Fibroblast of the aortic adventitia (primary cell): Measurements from ENCODE around the gene CELA1. TPM values are rescaled to one million over a fixed set of nuclear protein-coding genes. Genes with fewer than 3 reads are reported as not detected.

Experiments used
- DNase-seq: peaks from one replicate; pipeline ENCODE4 v3.0.0-alpha.2; 2010; ENCODE audit warnings: low read depth
- H3K4me3 ChIP-seq: 2 replicates; pipeline ENCODE4 v1.5.1; 2011; ENCODE audit warnings: low read depth, mild to moderate bottlenecking, control low read depth, low read length, moderate library complexity
- total RNA-seq: library from RNA; depleted of rRNA; stranded (reverse); fragments of >200 nt; gene quantifications from 2 replicates; pipeline ENCODE4 v1.2.3, GENCODE V29; 2012; ENCODE audit warnings: low replicate concordance
- TF ChIP-seq, protein P1 (sequence below): IDR thresholded peaks from 2 replicates; pipeline ENCODE4 v1.5.1; 2011; ENCODE audit warnings: mild to moderate bottlenecking, low read length, control low read depth, inconsistent platforms; ENCODE audit not compliant: insufficient read depth

The CELA1 gene
- total RNA-seq, 1 donor: not detected

DNA sequence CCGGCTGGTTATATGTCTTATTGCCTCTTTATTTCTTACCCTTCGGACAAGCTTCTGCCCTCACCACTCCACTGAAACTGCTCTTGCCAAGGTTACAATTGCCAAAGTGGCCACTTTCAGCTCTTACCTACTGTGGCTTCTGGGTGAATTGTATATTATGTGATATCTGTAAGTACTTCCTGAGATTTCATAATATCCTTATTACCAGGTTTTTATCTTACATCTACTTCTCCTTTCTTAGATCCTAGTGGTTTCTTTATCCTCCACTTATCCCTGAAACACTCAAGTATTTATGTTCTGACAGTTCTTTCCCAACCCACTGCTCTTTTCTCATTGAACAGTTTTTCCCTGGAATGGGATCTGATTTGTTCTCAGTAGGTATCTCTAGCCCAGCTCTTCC is 10.5 kb downstream of the CELA1 start:
- DNase-seq: peak; percentile 23
- TF ChIP-seq, protein P1, sequence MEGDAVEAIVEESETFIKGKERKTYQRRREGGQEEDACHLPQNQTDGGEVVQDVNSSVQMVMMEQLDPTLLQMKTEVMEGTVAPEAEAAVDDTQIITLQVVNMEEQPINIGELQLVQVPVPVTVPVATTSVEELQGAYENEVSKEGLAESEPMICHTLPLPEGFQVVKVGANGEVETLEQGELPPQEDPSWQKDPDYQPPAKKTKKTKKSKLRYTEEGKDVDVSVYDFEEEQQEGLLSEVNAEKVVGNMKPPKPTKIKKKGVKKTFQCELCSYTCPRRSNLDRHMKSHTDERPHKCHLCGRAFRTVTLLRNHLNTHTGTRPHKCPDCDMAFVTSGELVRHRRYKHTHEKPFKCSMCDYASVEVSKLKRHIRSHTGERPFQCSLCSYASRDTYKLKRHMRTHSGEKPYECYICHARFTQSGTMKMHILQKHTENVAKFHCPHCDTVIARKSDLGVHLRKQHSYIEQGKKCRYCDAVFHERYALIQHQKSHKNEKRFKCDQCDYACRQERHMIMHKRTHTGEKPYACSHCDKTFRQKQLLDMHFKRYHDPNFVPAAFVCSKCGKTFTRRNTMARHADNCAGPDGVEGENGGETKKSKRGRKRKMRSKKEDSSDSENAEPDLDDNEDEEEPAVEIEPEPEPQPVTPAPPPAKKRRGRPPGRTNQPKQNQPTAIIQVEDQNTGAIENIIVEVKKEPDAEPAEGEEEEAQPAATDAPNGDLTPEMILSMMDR: no peak
- no peak overlapping the region for H3K4me3 ChIP-seq

DNA sequence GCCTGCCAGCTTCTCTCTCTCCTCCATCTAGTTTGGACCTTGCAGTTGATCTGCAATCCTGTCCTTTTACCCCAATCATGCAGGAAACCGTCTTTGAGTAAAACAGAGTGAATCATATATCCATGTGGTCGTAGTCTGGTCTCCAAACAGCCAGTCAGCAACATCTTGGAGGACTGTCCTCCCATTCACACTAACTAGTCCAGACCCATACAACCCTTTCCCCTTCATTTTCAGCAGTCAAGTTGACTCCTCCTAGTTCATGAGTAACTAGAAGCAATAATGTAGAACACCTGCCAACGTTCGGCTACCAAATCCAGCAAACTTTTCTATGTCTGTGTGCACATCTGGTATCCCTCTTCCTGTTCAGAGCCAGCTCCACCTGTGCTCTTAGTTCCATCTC is 11.7 kb downstream of the CELA1 start:
- TF ChIP-seq, protein P1: no peak
- DNase-seq: no peak
- no peak overlapping the region for H3K4me3 ChIP-seq

DNA sequence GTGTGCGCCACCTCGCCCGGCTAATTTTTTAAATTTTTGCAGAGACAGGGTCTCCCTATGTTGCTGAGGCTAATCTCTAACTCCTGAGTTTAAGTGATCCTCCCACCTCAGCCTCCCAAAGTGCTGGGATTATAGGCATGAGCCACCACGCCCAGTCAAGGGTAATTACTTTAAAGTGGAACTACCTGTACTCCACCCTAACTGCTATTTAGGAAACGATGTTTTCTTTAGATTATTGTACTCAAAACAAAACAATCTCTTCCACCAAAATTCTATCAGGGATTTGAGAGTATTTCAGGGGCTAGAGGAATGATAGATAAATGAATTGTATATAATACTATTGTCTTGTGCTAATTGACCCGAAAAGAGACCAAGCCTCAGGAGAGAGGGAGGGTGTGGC is 12.9 kb downstream of the CELA1 start:
- no peak overlapping the region for H3K4me3 ChIP-seq
- TF ChIP-seq, protein P1: no peak
- no peak for DNase-seq

DNA sequence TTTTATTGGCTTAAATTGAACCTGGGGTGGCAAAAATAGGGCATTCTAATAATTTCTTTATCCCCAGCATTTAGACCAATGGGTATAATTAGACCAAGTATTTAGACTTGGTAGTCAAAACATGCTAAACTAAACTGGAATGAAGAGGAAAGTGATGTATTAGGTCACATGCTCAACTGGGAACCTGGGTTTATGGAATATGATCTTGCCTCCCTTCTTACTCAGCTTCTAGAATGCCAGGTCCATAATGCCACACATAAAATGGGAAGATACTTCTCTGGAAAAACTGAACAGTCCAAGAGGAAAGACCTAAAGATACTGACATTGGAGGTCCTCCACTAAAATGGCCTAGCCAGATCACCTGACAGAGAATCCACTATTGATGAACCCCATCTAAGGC is 16.3 kb downstream of the CELA1 start:
- no peak for DNase-seq
- H3K4me3 ChIP-seq: no peak overlapping the region
- TF ChIP-seq, protein P1: no peak

DNA sequence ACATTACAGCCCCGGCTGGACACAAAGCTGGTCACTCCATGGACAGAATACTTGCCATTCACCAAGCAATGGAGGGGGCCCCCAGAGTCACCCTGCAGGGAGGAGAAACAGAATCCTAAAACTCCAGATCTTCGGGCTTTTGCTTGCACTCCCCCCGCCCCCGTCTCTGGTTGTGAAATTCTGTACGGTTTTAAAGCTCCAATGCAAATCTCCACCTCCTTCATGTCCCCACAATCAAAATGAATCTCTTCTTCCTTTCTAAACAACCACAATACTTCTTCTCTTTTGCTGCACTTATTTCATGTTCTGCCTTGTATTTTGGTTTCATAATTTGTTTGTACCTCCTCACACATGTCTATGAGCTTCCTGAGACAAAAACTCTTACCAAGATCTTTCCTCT is 16.7 kb downstream of the CELA1 start:
- no peak for DNase-seq
- no peak overlapping the region for H3K4me3 ChIP-seq
- TF ChIP-seq, protein P1: no peak

DNA sequence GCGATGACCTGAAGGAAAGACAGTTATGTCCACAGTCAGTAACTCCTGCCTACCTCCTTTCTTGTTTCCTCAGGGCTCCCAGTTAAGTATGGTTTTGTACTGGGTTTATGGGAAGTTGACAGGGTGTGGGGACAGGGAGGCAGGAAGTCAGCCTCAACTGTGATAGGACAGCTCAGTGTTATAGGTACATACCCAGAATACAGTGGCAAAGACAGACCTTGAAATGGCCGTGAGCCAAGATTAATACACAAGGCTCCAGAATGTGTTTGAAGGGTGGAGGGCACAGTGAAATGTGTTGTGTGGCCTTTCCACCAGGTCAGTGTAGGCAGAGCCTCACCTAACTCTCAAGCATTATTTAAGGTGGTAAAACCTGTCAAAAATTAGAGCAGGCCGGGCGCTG is 17.9 kb downstream of the CELA1 start:
- H3K4me3 ChIP-seq: no peak overlapping the region
- no peak for DNase-seq
- TF ChIP-seq, protein P1: no peak

DNA sequence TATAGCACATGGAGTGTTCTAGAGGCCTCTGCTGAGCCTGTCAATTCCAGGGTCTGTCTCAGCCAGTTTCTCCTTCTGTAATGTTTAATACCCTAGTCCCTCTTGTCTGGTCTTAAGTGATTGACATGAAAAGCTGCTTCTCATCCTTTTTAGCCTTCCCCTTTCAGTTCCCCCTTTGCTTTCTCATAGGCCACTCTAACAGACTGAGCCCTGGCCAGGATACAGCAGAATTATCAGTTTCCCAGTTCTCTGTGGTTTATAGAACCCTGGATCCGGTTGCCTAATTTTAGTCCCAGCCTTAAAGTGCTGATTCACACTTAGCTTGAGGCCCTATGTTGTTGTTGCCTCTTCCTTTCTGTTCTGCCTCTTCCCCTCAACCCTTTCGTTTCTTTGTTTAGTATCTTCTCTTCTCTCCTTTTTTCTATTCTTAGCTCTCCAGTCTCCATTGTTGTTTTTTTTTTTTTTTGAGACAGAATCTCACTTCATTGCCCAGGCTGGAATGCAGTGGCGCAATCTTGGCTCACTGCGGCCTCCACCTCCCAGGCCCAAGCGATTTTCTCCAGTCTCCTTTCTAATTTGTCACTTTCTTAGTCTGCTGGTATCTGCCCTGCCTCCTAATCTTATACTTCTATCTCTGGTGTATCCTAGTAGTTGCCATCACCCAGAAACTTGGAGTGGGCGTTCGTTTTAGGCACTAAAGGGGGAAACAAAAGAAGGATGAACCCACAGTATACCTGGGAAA is 19.6 kb downstream of the CELA1 start:
- peak; percentile 93 for DNase-seq

More for the DNA sequence above, 19.6 kb downstream of the CELA1 start:
- TF ChIP-seq, protein P1: no peak
- no peak overlapping the region for H3K4me3 ChIP-seq
